ENCODE measurements around the gene SECISBP2L. TPM values are rescaled to one million over a fixed set of nuclear protein-coding genes. Genes with fewer than 3 reads are reported as not detected.

The SECISBP2L gene
- total RNA-seq, 1 donor from 2014 or later, result 42.7 TPM

DNA sequence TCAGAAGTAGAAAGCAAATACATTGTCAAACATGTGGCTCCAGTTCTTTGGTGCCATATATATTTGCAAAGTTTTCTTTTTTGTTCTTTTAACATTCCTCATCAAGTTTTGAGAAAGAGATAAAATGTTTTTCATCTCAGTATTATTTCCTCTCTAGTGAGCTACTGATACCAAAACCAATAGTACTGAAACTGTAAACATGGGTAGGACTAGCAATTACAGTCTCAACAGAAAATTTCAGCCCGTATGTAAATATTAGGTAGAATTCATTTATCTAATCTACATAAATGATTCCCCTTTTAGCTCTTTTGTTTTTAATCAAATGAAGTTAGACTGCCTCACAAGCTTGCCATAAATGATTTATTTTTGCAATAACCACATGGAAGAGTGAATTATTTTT is 21.4 kb downstream of the SECISBP2L start:
- intact Hi-C loops (cut with micrococcal nuclease), result no loop called here
- no peak for DNase-seq
- ATAC-seq, result no peak

DNA sequence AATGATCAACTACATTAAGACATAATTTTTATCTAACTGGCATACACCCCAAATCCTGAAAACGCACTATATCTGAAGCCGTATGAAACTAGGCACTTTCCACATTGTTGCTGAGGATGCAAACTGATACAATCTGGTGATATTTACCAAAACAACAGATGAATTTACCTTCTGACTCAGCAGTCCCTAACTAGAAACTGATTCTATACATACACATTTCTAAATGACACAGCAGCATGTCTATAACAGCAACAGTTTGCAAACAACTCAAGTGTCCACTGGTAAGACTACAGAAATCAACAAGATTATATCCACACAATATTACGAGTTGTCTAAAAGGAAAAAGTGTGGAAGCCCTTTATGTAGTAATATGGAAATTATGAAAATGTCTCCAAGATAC is 22.9 kb downstream of the SECISBP2L start:
- intact Hi-C loops (cut with micrococcal nuclease), result no loop called here
- ATAC-seq (no peak), DNase-seq (no peak)

DNA sequence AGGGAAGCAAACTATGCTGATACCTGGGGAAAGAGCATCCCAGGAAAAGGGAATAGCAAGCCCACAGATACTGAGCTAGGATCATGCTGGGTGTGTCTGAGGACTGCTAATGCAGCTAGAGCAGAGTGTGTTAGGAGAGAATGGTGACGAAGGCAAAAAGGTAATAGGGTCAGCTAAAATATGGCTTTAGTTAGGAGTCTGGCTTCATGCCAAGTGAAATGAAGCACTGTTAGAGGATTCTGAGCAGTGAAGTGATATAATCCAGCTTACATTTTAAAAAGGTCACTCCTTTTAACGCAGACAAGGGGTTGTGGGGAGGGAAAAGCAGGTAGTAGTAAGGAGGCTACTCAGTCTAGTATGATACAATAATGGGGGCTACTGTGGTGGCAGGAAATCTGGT is 30.4 kb downstream of the SECISBP2L start:
- intact Hi-C loops (cut with micrococcal nuclease), result no loop called here
- no peak for ATAC-seq
- no peak for DNase-seq

DNA sequence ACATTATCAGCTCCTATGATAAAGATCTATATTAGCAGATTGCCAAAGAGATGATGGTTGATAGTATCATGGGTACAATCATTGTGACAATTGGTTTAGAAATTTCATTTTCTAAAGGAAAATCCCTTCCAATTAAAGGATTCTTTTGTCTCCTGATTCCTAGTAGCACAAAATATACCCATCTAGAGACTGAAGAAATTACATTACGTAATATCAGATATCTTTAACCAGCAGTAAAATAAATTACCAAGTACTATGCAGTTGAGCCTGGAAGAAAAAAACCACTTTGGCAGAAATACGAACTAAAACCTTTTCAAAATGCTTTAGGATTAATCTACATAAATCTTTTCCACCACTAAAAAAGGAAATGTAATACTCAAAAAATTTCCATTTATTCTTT is 46.9 kb downstream of the SECISBP2L start:
- intact Hi-C loops (cut with micrococcal nuclease), result no loop called here
- no peak for DNase-seq
- no peak for ATAC-seq

DNA sequence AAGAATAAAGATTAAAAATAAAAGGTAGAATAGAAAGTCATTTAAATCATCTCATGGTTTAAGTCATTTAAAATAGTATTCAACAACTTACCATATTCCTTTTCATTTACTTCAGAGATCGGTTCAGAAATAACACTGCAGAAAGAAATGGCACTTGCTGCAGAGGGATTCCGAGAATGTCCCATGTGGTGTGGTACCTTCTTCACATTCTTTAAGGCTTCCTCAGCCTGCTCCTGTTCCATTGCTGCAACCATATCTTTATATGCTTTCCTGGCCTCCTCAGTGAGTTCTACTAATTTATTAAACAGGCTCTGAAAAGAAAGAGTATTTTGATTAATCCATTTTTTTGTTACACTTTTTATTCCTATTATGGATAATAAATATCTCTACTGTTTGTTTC is 50.0 kb downstream of the SECISBP2L start:
- no peak for ATAC-seq
- intact Hi-C loops (cut with micrococcal nuclease), result no loop called here
- no peak for DNase-seq

DNA sequence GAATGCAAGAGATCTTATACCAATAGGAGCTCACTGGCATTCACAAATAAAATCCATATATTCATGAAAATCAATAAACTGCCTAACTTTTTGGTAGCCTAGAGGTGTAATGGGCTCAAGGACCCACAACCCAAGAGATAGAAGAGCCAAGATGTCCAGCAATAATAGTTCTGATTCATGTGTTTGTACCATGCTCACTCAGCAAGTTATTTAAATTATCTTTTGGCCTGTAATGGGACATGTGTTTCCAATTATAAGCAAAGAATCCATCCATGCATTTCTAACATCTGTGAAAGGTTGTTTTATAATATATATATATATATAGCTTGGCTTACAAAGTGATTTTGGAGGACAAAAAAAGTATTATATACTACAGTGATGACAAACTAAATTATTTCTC is 52.9 kb downstream of the SECISBP2L start:
- DNase-seq (no peak), ATAC-seq (no peak)
- intact Hi-C loops (cut with micrococcal nuclease), result no loop called here

DNA sequence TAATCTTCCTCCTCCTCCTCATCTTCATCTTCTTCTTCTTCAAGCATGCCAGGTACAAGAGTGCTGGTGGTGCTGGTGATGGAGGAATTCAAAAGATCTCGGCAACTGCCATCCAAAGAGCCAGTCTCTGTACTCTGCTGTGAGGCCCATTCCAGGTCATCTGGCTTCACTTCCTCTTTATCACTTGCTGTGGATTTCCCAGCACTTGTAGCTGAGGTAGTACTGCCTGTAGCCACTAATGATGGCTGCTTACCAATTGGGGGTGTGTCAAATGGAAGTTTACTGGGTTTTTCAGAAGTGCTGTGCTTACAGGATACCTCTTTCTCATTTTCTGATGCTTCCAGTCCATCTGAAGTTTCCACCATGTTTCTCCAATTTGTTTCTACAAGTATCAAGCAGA is 53.7 kb downstream of the SECISBP2L start:
- intact Hi-C loops (cut with micrococcal nuclease), result no loop called here
- peak; percentile 94 for ATAC-seq
- DNase-seq, result no peak

DNA sequence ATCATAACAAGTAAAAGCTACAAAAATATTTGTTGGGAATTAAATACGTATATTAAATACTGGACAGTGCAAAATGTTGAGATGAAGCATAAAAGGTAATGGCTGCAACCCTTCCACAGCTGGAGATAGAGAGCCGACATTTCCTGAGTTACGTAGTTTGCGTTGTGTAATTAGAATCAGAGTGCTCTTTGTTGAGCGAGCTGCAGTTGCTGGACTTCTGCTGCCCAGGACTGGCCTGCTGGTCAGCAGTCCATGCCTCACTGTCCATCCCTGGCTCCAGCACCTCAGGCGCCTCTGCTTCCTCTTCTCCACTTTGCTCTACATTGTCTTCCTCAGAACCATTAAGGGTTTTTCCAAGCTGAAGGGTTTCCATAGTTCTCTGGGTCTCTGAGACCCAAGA is 54.1 kb downstream of the SECISBP2L start:
- no peak for ATAC-seq
- intact Hi-C loops (cut with micrococcal nuclease), result no loop called here
- DNase-seq, result no peak

DNA sequence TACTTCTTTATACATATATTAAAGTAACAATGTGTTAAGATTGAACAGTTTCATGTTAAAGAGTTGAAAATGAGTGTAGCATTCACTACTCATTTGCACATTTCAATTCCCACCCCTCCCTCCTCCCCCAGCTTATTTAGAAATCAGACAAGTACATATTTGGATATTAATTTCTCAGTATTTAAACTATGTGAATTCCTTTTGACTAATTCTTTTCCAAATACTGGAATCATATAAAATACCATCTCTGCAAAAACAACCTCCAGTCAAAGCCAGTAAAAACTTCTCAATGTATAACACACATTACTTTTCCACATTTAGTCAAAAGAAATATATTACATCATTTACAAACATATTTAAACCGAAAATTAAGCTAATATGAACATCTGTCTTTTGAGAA is 57.1 kb downstream of the SECISBP2L start:
- intact Hi-C loops (cut with micrococcal nuclease), result no loop called here
- ATAC-seq (no peak), DNase-seq (no peak)

DNA sequence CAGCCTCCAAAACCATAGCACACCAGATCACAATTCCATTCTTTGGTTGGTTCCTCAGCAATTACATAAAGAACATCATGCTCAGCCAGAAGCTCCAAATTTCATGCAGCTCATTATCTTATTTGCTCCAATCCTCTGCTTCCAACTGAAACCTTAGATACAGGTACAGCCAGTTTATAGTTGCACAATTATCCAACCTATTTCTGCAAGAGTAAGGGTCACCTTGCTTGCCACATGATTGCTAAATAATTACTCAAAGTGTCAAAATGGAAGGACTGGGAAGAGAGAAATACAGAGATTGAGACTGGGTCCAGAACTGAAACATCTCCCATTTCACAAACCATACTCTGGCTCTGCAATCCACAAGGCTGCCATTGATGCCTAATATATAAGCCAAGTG is 59.1 kb downstream of the SECISBP2L start:
- ATAC-seq (no peak), DNase-seq (no peak)
- intact Hi-C loops (cut with micrococcal nuclease), result no loop called here

DNA sequence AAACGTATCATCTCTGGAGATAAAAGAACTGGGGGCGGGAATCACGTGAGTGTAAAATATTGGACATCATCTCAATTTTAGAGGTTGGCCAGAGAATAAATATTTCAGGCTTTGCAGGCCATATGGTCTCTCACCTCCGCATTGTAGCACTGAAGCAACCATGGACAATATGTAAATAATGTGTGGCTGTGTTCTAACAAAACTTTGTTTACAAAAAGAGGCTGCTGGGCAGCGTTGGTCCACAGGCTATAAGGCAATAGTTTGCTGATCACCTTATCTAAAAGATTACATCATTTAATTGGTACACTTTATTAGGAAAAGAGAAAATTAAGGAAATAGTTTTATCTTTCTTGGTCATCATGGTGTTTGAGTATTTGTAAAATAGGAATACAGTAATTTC is 60.0 kb downstream of the SECISBP2L start:
- DNase-seq (no peak), ATAC-seq (no peak)
- intact Hi-C loops (cut with micrococcal nuclease), result no loop called here

DNA sequence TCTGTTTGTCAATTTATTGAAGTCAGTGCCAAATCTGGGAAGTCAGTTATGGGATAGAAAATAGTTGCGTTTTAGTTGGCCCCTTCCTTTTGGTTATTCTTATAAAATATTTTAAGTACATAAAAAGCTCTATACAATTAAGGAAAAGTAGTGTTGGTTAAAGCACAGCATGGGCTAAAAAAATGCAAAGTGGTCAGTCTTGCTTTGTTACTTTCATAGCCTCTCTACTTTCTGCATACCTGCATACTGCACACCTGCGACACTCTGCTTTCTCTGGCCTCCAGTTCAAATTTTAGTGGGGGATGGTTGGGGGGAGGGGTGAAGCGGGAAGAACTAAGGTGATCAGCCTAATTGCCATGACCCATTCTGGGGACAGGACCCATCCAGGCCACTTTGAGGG is 60.7 kb downstream of the SECISBP2L start:
- DNase-seq (no peak), ATAC-seq (no peak)
- intact Hi-C loops (cut with micrococcal nuclease), result no loop called here

DNA sequence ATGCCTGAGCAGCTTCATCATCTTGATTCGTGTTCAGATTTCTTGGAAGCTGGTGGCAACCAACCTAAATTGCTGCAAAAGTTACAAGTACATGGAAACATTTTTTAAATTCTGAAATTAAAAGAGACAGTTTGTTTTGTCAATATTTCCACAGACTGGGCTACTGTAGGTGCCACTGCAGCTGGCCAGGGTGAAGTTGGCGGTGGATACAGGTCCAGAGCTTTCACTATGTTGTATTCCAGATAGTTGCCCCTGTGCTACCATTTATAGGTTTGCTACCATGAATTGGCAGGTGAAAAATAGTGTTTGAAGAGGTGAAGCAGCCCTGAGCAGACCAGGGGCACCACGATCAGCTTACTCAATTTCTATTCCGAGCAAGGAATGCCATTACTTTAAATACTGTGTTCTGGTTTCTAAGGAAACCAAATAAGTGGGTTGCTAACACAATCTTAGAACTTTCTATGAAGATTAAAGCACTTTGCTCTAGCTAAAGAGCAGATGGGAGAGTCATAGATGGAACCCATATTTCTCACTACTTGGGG is 61.4 kb downstream of the SECISBP2L start:
- DNase-seq (no peak), ATAC-seq (peak; percentile 70)
- intact Hi-C loops (cut with micrococcal nuclease), result no loop called here

DNA sequence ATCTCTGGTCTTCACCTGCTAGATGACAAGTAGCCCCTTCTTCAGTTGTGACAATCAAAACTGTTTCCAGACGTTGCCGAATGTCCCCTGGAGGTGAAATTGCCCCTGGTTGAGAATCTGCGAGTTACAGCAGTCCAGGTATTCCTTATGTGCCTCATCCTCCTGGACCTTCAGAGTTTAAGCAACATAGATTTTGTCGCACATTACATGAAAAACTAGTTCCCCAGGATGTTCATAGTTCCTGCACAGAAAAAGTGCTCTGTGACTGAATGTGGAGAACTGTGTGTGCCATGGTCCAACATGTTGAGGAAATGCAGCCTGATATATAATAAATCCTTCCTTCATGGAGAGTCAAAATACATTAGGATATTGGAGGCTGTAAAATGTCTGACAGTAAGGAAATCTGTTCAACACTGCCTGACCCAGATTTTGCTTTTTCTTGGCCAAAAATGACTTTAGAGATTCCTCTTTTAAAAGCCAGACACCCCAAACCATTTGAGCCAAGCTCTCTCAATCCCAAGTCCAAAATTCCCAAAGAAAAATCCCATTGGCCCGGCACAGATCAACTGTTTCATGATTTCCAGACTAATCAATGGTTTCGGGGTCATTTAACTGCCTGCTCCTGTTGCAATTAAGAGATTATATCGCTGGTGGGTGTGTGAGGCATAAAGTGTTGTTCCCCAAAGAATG is 62.1 kb downstream of the SECISBP2L start:
- intact Hi-C loops (cut with micrococcal nuclease), result no loop called here
- ATAC-seq (no peak), DNase-seq (no peak)

DNA sequence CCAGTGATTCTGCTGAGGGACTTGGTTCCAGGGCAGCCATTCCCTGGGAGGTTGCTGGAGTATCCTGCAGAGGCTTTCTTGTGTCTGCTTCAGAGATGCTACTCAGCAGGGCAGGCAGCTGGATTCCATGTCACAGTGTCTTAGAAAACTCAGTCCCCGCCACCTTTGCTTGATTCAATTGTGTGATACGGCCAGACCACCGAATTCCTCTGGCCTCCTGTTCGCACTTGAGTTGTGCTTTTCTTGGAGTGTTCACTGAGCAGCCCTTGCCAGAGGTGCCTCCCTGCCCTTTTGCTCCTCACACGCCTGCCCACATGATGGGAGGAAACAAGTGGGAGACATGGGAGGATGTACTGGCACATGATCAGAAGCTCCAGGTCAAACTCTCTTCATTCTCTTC is 62.9 kb downstream of the SECISBP2L start:
- intact Hi-C loops (cut with micrococcal nuclease), result no loop called here
- ATAC-seq (no peak), DNase-seq (no peak)

DNA sequence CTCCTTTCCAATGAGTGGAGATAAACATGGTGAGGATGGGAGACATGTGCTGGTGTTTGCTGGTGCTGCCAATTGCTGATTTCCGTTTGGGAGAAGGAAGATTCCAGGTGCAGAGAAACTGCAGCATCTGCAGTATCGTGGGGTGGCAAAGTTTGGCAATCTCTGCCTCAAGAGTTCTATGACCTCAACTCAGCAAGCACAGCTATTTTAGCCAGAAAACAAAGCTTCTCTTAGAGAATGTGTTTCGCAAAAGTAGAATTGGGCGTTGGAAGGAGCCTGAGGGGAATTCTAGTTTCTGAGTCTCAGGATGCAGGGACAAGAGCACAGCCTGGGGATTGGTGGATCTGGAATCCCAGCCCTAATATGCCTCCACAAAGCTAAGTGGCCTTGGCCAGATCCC is 64.3 kb downstream of the SECISBP2L start:
- ATAC-seq (no peak), DNase-seq (no peak)
- intact Hi-C loops (cut with micrococcal nuclease), result no loop called here

DNA sequence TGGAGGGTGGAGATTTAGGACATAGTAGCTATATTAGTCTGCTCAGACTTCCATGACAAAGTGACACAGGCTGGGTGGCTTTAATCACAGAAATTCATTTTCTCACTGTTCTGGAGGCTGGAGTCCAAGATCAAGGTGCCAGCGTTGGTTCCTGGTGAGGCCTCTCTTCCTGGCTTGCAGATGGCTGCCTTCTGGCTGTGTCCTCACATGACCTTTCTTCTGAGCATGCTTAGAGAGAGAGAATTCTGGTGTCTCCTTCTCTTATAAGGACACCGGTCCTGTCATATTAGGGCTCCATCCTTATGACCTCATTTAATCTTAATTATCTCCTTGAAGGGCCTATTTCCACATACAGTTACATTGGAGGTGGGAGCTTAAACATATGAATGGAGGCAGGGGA is 67.6 kb downstream of the SECISBP2L start:
- no peak for ATAC-seq
- DNase-seq, result no peak
- intact Hi-C loops (cut with micrococcal nuclease), result no loop called here

DNA sequence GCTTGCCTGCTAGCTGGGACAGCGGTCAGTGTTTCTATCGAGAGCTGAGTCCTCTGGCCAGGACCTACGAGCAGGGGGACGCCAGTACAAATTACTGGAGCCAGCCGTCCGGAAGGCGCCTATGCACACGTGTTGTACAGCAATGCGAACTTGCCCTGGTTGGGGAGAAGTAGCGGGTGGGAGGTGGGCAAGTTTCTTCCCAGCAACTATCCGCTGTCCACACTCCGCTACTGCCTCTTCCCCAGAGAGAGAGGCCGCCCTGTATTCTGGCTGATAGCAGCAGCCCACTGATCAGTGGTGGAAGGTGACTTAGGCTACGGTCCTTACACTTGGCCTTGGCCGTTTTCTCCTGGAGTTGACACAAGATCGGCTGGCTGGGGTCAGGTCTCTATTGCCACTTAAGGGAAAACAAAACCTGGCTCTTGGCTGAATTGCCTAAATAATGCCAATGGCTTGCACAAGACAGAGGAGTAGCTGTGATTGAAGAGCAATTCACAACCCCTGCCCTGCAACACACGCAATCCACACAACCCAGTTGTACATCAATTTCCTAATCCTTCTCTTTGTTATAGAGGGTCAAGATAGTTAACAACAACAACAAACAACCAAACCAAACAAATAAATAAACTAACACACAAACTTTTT is 69.7 kb downstream of the SECISBP2L start:
- intact Hi-C loops (cut with micrococcal nuclease), result no loop called here
- DNase-seq, result peak; percentile 22

DNA sequence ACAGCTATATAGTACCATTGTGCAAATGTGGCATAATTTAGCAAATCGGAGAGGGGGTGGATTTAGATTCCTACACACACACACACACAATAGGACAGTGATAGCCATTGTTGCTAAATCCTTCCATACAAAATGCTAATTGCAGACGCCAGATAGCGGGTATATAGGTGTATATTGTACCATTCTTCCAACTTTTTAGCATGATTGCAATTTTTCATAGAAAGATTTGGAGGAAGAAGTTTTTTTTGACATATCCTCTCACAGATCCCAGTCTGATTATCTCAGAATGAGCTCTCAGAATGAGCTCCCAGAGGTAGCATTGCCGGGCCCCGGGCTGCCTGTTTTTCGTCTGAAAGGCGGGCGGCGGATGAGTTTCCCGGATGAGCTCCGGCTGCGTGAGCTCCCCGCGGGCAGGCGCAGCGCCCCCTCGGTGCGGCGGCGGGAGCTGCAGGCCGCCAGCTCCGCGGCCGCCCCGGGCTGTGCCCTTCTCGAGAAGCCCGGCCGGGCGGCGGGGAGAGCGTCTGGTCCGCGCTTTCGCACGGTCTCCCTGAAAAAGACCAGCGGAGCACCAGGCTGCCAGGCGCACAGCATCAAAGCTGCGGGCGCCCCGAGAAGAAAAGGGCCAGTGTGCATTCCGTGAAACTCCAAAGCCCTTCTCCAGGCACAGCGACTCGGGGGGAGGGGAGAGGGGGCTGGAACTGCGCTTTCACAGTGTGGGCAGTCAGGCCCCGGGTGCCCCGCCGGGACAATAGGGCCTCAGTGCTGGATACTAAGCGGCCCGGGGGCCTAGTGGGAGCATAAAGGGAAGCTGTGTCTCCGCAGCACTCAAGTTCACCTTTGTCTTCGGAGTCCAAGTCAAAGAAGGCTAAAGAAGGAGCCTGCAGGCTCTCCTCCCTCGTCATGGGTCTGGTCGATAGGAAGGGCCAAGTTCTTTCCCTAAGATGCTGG is 70.5 kb downstream of the SECISBP2L start:
- ATAC-seq, result peak; percentile 99
- peak; percentile 91 for DNase-seq
- intact Hi-C loops (cut with micrococcal nuclease), result no loop called here

More for the DNA sequence above, 69.7 kb downstream of the SECISBP2L start:
- no peak for ATAC-seq

DNA sequence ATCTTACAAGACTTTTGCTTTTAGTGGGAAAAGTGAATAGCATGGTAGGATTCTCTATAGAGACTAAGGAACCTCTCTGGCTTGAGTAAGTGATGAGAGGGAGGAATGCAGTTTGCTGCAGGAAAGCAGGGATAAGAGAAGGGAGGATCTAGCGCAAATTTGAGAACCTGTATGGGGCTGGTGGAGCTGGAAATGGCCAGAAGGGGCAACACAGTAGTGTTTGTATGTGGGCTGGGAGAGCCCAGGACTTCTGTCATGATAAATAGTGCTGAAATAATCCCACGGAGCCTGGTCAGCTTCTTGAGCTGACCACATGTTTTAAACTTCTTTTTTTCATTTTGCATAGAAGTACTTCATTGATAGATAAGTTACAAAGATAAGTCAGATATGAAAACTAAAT is 71.4 kb downstream of the SECISBP2L start:
- ATAC-seq (no peak), DNase-seq (no peak)
- intact Hi-C loops (cut with micrococcal nuclease), result loop anchor here (5.0 kb wide), 1 partner anchor 108 kb away; no protein-coding TSS in a partner anchor
